T-helper 1 cell treated with Interleukin-12 subunit alpha and Interleukin-12 subunit beta and Interleukin-4 antibody, amounts not matched to agents 30 μg/mL and 1 μg/mL, for 36 hours (primary cell): ENCODE measurements around the gene PPP1R11.
A peak's percentile ranks its signal among the peaks of the same experiment; 100 is the strongest.

ENCODE experiments used
- H3K27ac Mint-ChIP-seq: one replicate; pipeline ENCODE4 v1.8.0; 2021; ENCODE audit warnings: mild to moderate bottlenecking, mixed read lengths
- H3K27me3 Mint-ChIP-seq: one replicate; pipeline ENCODE4 v1.8.0; 2021; ENCODE audit warnings: low read depth, mixed read lengths
- H3K36me3 Mint-ChIP-seq: one replicate; pipeline ENCODE4 v1.8.0; 2021; ENCODE audit warnings: low read depth, mixed read lengths
- H3K4me1 Mint-ChIP-seq: one replicate; pipeline ENCODE4 v1.8.0; 2021; ENCODE audit warnings: low read depth, mixed read lengths
- H3K4me3 Mint-ChIP-seq: one replicate; pipeline ENCODE4 v1.8.0; 2021; ENCODE audit warnings: mild to moderate bottlenecking, moderate library complexity, mixed read lengths
- H3K9me3 Mint-ChIP-seq: one replicate; pipeline ENCODE4 v1.8.0; 2021; ENCODE audit warnings: mixed read lengths

Gene PPP1R11

DNA sequence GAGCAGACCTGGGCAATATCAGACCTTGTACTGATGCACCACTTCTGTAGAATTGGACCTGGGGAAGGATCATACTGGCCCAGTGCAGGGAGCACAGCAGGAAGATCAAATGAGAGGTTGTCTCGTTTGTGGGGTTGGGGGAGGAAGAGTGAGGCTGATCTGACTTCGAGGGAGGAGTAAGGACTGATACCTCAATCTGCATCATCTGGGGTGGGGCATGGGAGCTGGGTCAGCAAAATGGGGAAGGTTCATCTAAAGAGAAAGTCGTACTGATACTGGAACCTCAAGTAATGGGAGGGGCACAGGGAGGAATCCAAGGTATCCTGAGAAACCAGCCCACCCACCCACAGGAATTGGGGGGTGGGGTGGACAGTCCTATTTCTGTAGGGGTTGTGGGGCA, 4.9 kb downstream of the PPP1R11 start:
- Mint-ChIP-seq H3K27me3 (peaks cover 65% of the 10 kb centered on the region), H3K27ac (no peak overlapping the region), H3K9me3 (no peaks in the 10 kb centered on the region), H3K4me1 (peaks cover 42% of the 10 kb centered on the region), H3K4me3 (peak overlapping the region; percentile 0), H3K36me3 (peaks cover 44% of the 10 kb centered on the region)

GRCh38 chr6:30073489-30074235, 6.7 kb downstream of the PPP1R11 start:
- Mint-ChIP-seq H3K27ac (no peak overlapping the region), H3K4me3 (no peak overlapping the region), H3K4me1 (peaks cover 39% of the 10 kb centered on the region), H3K36me3 (peaks cover 31% of the 10 kb centered on the region), H3K27me3 (peaks cover 77% of the 10 kb centered on the region), H3K9me3 (no peaks in the 10 kb centered on the region)

- Mint-ChIP-seq H3K36me3 (peaks cover 29% of the 10 kb centered on the region), H3K27me3 (peaks cover 86% of the 10 kb centered on the region), H3K9me3 (no peaks in the 10 kb centered on the region), H3K4me3 (peak overlapping the region; percentile 37), H3K4me1 (peaks cover 38% of the 10 kb centered on the region), H3K27ac (no peak overlapping the region)
Measured at GRCh38 chr6:30074331-30075093, 7.5 kb downstream of the PPP1R11 start.

DNA sequence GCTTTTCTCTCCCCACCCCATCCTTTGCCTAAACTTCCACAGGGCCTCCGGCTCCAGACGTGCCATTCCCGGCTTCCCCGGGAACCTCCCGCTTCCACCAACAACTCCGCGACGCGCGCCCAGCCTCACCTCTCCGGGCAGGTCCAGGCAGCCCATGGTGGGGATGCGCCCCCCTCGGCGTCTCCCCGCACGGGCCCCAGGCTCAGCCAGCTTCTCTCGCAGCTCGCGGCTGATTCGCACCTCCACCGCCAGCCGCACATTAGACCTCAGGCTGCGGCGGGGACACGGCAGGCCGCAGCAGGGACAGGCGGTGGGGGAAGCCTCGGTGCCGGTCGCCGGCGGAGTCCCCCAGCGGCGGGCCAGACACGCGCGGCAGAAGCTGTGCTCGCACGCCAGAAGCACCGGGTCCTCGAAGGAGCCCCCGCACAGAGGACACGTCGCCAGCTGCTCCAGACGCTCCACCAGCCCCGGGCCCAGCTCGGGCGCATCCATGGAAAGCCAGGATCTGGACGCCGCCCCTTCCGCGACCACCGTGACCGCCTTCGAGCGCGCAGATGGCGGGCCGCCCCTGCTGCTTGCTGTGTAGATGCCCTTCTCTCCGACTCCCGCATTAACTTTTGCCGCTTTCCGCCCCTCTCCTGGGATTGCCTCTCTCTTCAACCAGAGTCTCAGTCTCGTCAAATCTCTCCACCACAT, 8.2 kb downstream of the PPP1R11 start, which contains the start of gene RNF39:
RNF39 (minus strand) TSS at position 676 of the 696 bp plus-strand sequence; CDS start at position 492, 184 bp downstream.
- Mint-ChIP-seq H3K4me3 (peak within 1 kb of the TSS; percentile 58), H3K36me3 (peaks cover 22% of the 10 kb centered on the region), H3K27ac (no peak within 1 kb of the TSS), H3K27me3 (peaks cover 88% of the 10 kb centered on the region), H3K4me1 (peaks cover 33% of the 10 kb centered on the region), H3K9me3 (no peaks in the 10 kb centered on the region)

DNA sequence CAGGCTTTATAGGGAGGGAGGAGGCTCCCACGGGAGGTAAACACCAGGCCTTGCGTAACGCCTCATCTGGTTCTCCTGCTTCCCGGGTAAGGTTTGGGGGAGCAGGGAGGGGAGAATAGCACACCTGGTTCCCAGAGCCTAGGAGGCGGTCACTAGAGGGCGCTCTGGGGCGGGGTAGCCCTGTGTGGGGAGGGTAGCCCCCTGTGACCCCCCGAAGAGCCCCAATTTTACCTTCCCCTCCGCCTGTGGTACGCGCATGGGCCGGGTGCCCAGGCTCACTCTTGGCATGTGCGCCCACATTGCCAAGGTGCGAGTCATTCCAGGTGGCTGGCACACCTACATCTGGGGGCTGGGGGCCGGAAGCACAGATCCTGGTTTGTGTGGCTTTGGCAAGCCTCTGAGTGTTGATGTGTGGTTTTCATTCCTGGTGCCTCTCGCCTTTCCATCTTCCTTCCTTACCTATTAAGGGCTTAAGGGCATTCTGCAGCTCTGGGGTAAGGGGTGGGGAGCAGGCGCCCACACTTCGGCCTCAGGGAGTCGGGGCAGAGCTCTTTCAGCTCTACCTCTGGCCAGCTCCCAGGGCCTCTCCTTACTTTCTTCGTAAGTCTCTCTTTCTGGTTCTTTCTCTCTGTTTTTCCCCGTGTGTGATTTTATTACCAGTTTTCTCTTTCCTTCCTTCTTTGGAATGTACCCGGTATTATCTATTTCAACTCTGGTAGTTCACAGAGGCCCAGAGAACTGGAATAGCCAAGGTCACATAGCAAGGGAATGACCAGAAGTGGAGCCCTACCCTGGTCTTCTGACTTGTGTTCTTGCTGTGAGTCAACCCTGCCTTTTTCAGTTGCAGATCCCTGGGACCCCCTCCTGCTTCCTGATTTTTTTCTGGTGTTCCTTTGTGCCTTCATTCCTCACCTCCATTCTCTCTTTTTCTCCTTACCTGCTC, 9.1 kb downstream of the PPP1R11 start:
- H3K27me3 Mint-ChIP-seq, result peaks cover 83% of the 10 kb centered on the region
- no peak overlapping the region for H3K27ac Mint-ChIP-seq

DNA sequence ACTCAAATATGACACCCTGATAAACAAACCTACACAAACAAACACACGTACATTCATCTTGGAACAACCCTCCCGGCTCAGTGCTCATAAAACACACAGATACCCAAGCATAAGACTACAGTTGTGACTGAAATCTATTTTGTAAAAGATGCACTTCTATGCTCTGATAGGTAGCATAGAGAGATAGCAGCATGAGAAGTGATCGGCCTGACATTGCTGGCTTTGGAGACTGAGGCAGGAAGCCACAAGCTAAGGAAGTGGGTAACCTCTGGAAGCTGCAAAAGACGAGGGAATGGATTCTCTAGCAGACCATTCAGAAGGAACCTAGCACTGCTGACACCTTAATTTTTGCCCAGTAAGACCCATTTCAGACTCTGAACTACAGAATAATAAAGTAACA, 10.2 kb downstream of the PPP1R11 start:
- Mint-ChIP-seq H3K27me3 (peaks cover 73% of the 10 kb centered on the region), H3K36me3 (peaks cover 9% of the 10 kb centered on the region), H3K9me3 (no peaks in the 10 kb centered on the region), H3K4me3 (peak overlapping the region; percentile 4), H3K4me1 (peaks cover 23% of the 10 kb centered on the region), H3K27ac (no peak overlapping the region)

More for the DNA sequence above, 9.1 kb downstream of the PPP1R11 start:
- Mint-ChIP-seq H3K36me3 (peaks cover 15% of the 10 kb centered on the region), H3K9me3 (no peaks in the 10 kb centered on the region), H3K4me1 (peaks cover 28% of the 10 kb centered on the region), H3K4me3 (peak overlapping the region; percentile 58)

- no peaks in the 10 kb centered on the region for H3K36me3 Mint-ChIP-seq
- H3K4me1 Mint-ChIP-seq, result no peaks in the 10 kb centered on the region
- peaks cover 75% of the 10 kb centered on the region for H3K27me3 Mint-ChIP-seq
- no peak overlapping the region for H3K27ac Mint-ChIP-seq
- H3K4me3 Mint-ChIP-seq, result no peak overlapping the region
- no peaks in the 10 kb centered on the region for H3K9me3 Mint-ChIP-seq
Measured at GRCh38 chr6:30087876-30088275, 20.9 kb downstream of the PPP1R11 start.

- no peak overlapping the region for H3K4me3 Mint-ChIP-seq
Measured at GRCh38 chr6:30091577-30092381, 24.8 kb downstream of the PPP1R11 start.

GRCh38 chr6:30092852-30093543, 26.0 kb downstream of the PPP1R11 start:
- Mint-ChIP-seq H3K27ac (no peak overlapping the region), H3K4me1 (peaks cover 9% of the 10 kb centered on the region), H3K4me3 (no peak overlapping the region), H3K36me3 (peaks cover 3% of the 10 kb centered on the region), H3K9me3 (no peaks in the 10 kb centered on the region), H3K27me3 (peaks cover 84% of the 10 kb centered on the region)

More at GRCh38 chr6:30091577-30092381, 24.8 kb downstream of the PPP1R11 start:
- Mint-ChIP-seq H3K9me3 (no peaks in the 10 kb centered on the region), H3K4me1 (peaks cover 3% of the 10 kb centered on the region), H3K27me3 (peaks cover 84% of the 10 kb centered on the region), H3K36me3 (peaks cover 3% of the 10 kb centered on the region), H3K27ac (no peak overlapping the region)

DNA sequence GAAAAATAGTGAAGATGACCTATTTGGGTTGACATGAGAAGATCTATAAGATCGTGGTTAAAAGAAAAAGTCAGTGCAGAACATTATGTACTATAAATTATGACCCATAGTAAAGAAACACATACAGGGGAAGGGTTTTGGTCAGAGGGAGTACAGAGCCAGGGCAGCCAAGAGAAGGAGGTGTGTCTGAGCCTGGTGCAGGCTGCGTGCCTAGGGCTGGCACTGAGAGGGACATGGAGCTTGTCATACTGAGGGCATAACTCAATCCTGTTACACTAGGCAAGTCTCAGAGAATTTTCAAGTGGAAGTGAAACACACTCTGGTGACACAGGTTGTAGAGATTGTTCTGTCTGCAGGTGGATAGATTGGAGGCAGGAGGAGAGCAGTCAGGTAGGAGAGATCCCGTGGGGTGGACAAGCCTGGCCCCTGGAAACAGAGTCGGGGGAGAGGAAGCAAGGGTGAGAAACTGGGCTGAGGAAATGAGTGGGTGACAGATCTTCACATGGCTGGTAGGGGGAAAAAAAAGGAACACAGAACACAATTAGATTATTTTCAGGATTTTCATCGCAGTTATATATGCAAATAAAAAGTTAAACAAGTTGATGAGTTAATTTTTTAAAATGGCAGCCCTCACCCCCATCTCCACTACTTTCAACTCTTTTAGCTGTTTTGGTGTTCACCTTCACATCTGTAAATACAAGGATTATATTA, 27.1 kb downstream of the PPP1R11 start:
- Mint-ChIP-seq H3K9me3 (no peaks in the 10 kb centered on the region), H3K27ac (no peak overlapping the region), H3K36me3 (peaks cover 3% of the 10 kb centered on the region), H3K4me1 (peaks cover 13% of the 10 kb centered on the region), H3K27me3 (peaks cover 86% of the 10 kb centered on the region), H3K4me3 (no peak overlapping the region)

GRCh38 chr6:30096829-30097228, 29.8 kb downstream of the PPP1R11 start:
- H3K27me3 Mint-ChIP-seq, result peaks cover 86% of the 10 kb centered on the region
- no peaks in the 10 kb centered on the region for H3K9me3 Mint-ChIP-seq
- H3K27ac Mint-ChIP-seq, result no peak overlapping the region
- peaks cover 28% of the 10 kb centered on the region for H3K4me1 Mint-ChIP-seq
- peaks cover 3% of the 10 kb centered on the region for H3K36me3 Mint-ChIP-seq
- H3K4me3 Mint-ChIP-seq, result no peak overlapping the region
